ENCODE measurements around the gene ZNF425.
A peak's percentile ranks its signal among the peaks of the same experiment; 100 is the strongest.

DNA sequence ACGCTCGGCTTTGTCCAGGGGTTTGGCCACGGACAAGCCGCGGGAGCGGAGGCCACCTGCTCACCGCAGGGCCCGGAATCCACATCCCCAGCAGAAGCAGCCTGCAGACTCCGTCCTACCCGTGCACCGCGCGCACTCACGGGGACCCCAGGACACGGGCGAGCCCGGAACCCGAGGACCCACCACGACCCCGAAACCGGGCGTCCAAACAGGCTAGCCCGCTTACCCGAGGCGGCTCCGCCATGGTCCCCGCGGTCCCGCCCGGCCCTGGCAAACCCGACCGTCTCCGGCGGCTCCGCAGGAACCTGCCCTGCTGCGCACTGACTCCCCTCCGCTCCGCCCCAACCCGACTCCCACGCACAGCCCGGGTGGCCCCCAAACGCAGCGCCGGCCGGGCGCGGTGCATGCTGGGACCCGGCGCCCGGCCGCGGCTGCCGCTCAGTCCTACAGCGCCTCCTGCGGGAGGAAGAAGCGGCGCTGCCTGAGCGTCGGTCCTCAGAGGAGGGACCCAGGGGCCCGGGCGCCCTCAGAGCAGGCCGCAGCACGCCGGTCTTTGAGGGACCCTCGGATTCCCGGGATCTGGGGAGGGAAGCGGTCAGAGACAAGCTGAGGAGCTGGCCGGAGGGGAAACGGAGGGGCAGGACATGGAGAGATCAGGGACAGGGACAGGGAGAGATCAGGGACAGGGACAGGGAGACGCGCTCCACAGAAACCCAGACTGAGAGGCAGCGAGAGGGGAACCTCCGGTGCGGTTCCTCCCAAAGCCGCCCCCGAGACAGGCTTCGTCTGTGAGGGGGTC is 35.5 kb downstream of the ZNF425 start, which contains the start of gene ZNF786:
- TF ChIP-seq, protein P1, sequence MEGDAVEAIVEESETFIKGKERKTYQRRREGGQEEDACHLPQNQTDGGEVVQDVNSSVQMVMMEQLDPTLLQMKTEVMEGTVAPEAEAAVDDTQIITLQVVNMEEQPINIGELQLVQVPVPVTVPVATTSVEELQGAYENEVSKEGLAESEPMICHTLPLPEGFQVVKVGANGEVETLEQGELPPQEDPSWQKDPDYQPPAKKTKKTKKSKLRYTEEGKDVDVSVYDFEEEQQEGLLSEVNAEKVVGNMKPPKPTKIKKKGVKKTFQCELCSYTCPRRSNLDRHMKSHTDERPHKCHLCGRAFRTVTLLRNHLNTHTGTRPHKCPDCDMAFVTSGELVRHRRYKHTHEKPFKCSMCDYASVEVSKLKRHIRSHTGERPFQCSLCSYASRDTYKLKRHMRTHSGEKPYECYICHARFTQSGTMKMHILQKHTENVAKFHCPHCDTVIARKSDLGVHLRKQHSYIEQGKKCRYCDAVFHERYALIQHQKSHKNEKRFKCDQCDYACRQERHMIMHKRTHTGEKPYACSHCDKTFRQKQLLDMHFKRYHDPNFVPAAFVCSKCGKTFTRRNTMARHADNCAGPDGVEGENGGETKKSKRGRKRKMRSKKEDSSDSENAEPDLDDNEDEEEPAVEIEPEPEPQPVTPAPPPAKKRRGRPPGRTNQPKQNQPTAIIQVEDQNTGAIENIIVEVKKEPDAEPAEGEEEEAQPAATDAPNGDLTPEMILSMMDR (IDR thresholded peaks at IDR 0.05; ENCODE audit: low read length): peak; percentile 97
- no peak for TF ChIP-seq EZH2 (IDR thresholded peaks at IDR 0.05; ENCODE audit: borderline replicate concordance, low read length)

Data from OCI-LY1 (cell line).